ENCODE measurements around the gene FFAR4. TPM values are rescaled to one million over a fixed set of nuclear protein-coding genes. Genes with fewer than 3 reads are reported as not detected.
A peak's percentile ranks its signal among the peaks of the same experiment; 100 is the strongest.

FFAR4 gene
- total and polyA plus RNA-seq, 2 of the 8 experiments (the other 6 are each of a cell fraction or from before 2014, with no cell fraction given), result not detected

GRCh38 chr10:93597075-93597599 lies 30.7 kb downstream of the FFAR4 start:
- Histone ChIP-seq H2BK12ac (ENCODE audit: low read depth, low read length) (no peak overlapping the region), H3K79me1 (ENCODE audit: low read depth, low read length) (no peaks in the 10 kb centered on the region; the same call in 1 of the 2 replicates), H4K8ac (ENCODE audit: extremely low read depth, insufficient read depth, low read length) (no peak overlapping the region), H2BK20ac (ENCODE audit: low read length) (no peak overlapping the region), H2AFZ (ENCODE audit: low read length) (no peak overlapping the region), H3K36me3 (ENCODE audit: control insufficient read depth in 2 of 4, insufficient read depth in 4 of 4, low read length in 3 of 4) (no peaks in the 10 kb centered on the region), H4K20me1 (replicated peaks in 1 of 2; ENCODE audit: control insufficient read depth in 1 of 2, insufficient read depth in 2 of 2, low read length in 2 of 2) (no peaks in the 10 kb centered on the region), H3K9ac (replicated peaks in 1 of 4; ENCODE audit: extremely low read depth in 1 of 4, low read depth in 3 of 4, low read length in 3 of 4) (no peak overlapping the region), H4K5ac (ENCODE audit: insufficient read length, low read depth, low read length) (no peak overlapping the region), H2BK15ac (ENCODE audit: low read length) (no peak overlapping the region), H3K23ac (ENCODE audit: insufficient read length) (no peak overlapping the region), H3K4me1 (replicated peaks in 1 of 4; ENCODE audit: control insufficient read depth in 3 of 4, insufficient read depth in 4 of 4, low read length in 3 of 4) (peaks cover 0 to 6% (median 3%) of the 10 kb centered on the region in 4 experiments; a peak in 5 of 7 replicates), H3K4me3 (ENCODE audit: extremely low read depth in 1 of 4, insufficient read depth in 2 of 4, low read depth in 3 of 4, low read length in 4 of 4) (no peak overlapping the region), H3K4me2 (ENCODE audit: insufficient read depth in 1 of 2, low read depth in 2 of 2, low read length in 2 of 2) (no peak overlapping the region), H3K56ac (replicated peaks; ENCODE audit: insufficient read length, low read depth, low read length) (no peak overlapping the region), H2BK120ac (replicated peaks; ENCODE audit: low read depth, low read length) (no peak overlapping the region), H3K18ac (ENCODE audit: extremely low read depth, low read length) (no peak overlapping the region), H3K4ac (replicated peaks; ENCODE audit: insufficient read length, low read depth, low read length) (no peak overlapping the region), H2BK5ac (ENCODE audit: low read depth, low read length) (no peak overlapping the region), H3K27ac (ENCODE audit: low read depth, low read length) (no peak overlapping the region), H3K27me3 (replicated peaks in 1 of 4; ENCODE audit: control insufficient read depth in 3 of 4, extremely low read depth in 1 of 4, insufficient read depth in 3 of 4, low read length in 3 of 4) (peaks cover 21 to 30% (median 25%) of the 10 kb centered on the region in 4 experiments), H3K14ac (ENCODE audit: insufficient read length) (no peak overlapping the region), H3K23me2 (ENCODE audit: low read depth, low read length) (peaks cover 7% of the 10 kb centered on the region; the same call in 1 of the 2 replicates), H3K79me2 (ENCODE audit: control insufficient read depth in 1 of 2, insufficient read depth in 2 of 2, low read length in 2 of 2) (no peaks in the 10 kb centered on the region), H2AK5ac (ENCODE audit: low read depth, low read length) (no peak overlapping the region), H4K91ac (replicated peaks; ENCODE audit: insufficient read length, low read length) (no peak overlapping the region), H3K9me3 (ENCODE audit: insufficient read depth in 2 of 2, low read depth in 1 of 2, low read length in 1 of 2) (no peaks in the 10 kb centered on the region)
- DNase-seq (ENCODE audit: low read depth in 1 of 2, low spot score in 2 of 2) (no peak), FAIRE-seq (no peak)
- WGBS, 2 experiments (ENCODE audit: extremely low coverage in 1 of 2, insufficient coverage in 1 of 2, insufficient read length in 1 of 2, insufficient replicate concordance in 2 of 2, low coverage in 1 of 2, low lambda C conversion rate in 2 of 2, missing lambda C conversion rate in 1 of 2), result 82% methylated on average over 1 of the region's 1 CpG; no CpG with 5 or more reads in 1 of the 2 experiments
- 0 out of 2 replicates have a peak, but pooled peaks have one; percentile 24 for TF ChIP-seq SUZ12 (IDR thresholded peaks at IDR 0.05; ENCODE audit: low read length)
- TF ChIP-seq POLR2A (IDR thresholded peaks at IDR 0.05; ENCODE audit: control extremely low read depth in 1 of 2, low read depth in 2 of 2, low read length in 2 of 2), result no peak
- ChIA-PET POLR2A (ENCODE audit: partially characterized antibody) (no interaction called here), CTCF (ENCODE audit: partially characterized antibody) (interaction anchor here (0.6 to 1.7 kb wide), 16 partner anchors 9 to 1333 kb away, joined by 3 to 7 read pairs (median 3); no protein-coding TSS in a partner anchor)

Measured in H1 (cell line).